Lower lobe of right lung (tissue), 2 donors: ENCODE measurements around the gene GPC6. TPM values are rescaled to one million over a fixed set of nuclear protein-coding genes. Genes with fewer than 3 reads are reported as not detected.

ENCODE experiments used
- ATAC-seq, 2 donors: fragments of 200-7000 bp; cut with Tn5 transposase; one replicate each; pipeline ENCODE4 v1.9.1; 2020 to 2022; ENCODE audit warnings: mild to moderate bottlenecking in 2 of 2, moderate library complexity in 2 of 2
- DNase-seq: peaks from one replicate; pipeline ENCODE4 v3.0.0-alpha.2; 2020
- H3K27ac ChIP-seq: fragments of 200-600 bp; one replicate; pipeline ENCODE4 v1.8.0; 2022
- H3K27me3 ChIP-seq: fragments of 200-600 bp; one replicate; pipeline ENCODE4 v1.8.0; 2022; ENCODE audit warnings: low read depth
- H3K36me3 ChIP-seq: fragments of 200-600 bp; one replicate; pipeline ENCODE4 v1.8.0; 2022; ENCODE audit warnings: mild to moderate bottlenecking
- H3K4me1 ChIP-seq: fragments of 200-600 bp; one replicate; pipeline ENCODE4 v1.8.0; 2022
- H3K4me3 ChIP-seq: fragments of 200-600 bp; one replicate; pipeline ENCODE4 v1.8.0; 2022; ENCODE audit warnings: mild to moderate bottlenecking
- H3K9me3 ChIP-seq: fragments of 200-600 bp; one replicate; pipeline ENCODE4 v1.8.0; 2022
- intact Hi-C: fragments of 100-400 bp; cut with DNase I; formaldehyde crosslinking; loops from one replicate; pipeline ENCODE4 v1.11.0; 2022
- total RNA-seq: library from RNA; stranded (reverse); fragmentation: NEBNext Ultra II Directional; extraction: Animal tissue kit (Norgen Biotek cat#: 25700); gene quantifications from one replicate; pipeline ENCODE4 v1.2.1, GENCODE V29; 2021
- TF ChIP-seq, protein P1 (sequence below): fragments of 200-600 bp; IDR thresholded peaks from one replicate; pipeline ENCODE4 v1.8.0; 2022; ENCODE audit warnings: antibody characterized with exemption, mild to moderate bottlenecking
- donor health status: DM: no; HTN: yes; CAD: no; lungs with severe emphysema.

GPC6 gene
- total RNA-seq, 1 donor from 2014 or later = 5.5 TPM

GRCh38 chr13:93687261-93687660 is 460.7 kb downstream of the GPC6 start:
- no peaks in the 10 kb centered on the region for H3K36me3 ChIP-seq
- TF ChIP-seq, protein P1, sequence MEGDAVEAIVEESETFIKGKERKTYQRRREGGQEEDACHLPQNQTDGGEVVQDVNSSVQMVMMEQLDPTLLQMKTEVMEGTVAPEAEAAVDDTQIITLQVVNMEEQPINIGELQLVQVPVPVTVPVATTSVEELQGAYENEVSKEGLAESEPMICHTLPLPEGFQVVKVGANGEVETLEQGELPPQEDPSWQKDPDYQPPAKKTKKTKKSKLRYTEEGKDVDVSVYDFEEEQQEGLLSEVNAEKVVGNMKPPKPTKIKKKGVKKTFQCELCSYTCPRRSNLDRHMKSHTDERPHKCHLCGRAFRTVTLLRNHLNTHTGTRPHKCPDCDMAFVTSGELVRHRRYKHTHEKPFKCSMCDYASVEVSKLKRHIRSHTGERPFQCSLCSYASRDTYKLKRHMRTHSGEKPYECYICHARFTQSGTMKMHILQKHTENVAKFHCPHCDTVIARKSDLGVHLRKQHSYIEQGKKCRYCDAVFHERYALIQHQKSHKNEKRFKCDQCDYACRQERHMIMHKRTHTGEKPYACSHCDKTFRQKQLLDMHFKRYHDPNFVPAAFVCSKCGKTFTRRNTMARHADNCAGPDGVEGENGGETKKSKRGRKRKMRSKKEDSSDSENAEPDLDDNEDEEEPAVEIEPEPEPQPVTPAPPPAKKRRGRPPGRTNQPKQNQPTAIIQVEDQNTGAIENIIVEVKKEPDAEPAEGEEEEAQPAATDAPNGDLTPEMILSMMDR = no peak

DNA sequence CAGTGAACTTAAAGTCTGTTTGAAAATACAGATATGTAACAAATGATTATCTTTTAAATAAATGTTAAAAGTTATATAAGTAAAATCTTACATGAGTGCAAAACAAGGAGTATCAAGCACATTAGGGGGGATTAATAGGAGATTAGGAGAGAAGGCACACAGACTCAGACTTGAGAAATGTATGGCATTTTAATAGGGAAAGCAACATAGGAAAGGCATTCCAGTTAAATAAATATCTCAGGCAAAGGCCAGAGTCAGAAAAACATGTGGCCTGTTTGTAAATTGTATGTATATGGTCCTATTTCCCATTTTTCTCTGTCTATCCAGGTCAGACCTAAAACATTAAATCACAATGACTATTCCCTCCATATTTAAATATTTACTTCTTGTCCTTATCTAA is 462.7 kb downstream of the GPC6 start:
- no peak overlapping the region for H3K4me3 ChIP-seq
- no peaks in the 10 kb centered on the region for H3K27me3 ChIP-seq
- no peaks in the 10 kb centered on the region for H3K36me3 ChIP-seq
- TF ChIP-seq, protein P1 = no peak
- no peaks in the 10 kb centered on the region for H3K9me3 ChIP-seq
- ATAC-seq (no peak), DNase-seq (no peak)
- intact Hi-C loops = no loop called here
- H3K4me1 ChIP-seq = no peaks in the 10 kb centered on the region
- H3K27ac ChIP-seq = no peak overlapping the region

More at GRCh38 chr13:93687261-93687660, 460.7 kb downstream of the GPC6 start:
- ATAC-seq = no peak
- intact Hi-C loops = no loop called here
- Histone ChIP-seq H3K27ac (no peak overlapping the region), H3K4me3 (no peak overlapping the region), H3K27me3 (no peaks in the 10 kb centered on the region), H3K9me3 (no peaks in the 10 kb centered on the region), H3K4me1 (no peaks in the 10 kb centered on the region)
- no peak for DNase-seq

GRCh38 chr13:93690139-93690538 is 463.5 kb downstream of the GPC6 start:
- Histone ChIP-seq H3K9me3 (no peaks in the 10 kb centered on the region), H3K4me3 (no peak overlapping the region), H3K27ac (no peak overlapping the region), H3K27me3 (no peaks in the 10 kb centered on the region), H3K36me3 (no peaks in the 10 kb centered on the region), H3K4me1 (no peaks in the 10 kb centered on the region)
- TF ChIP-seq, protein P1 = no peak
- no peak for DNase-seq
- intact Hi-C loops = no loop called here
- ATAC-seq = no peak

GRCh38 chr13:93698016-93698613 is 471.5 kb downstream of the GPC6 start:
- no peaks in the 10 kb centered on the region for H3K27me3 ChIP-seq
- DNase-seq (no peak), ATAC-seq (no peak)
- intact Hi-C loops = no loop called here
- no peak overlapping the region for H3K27ac ChIP-seq
- H3K9me3 ChIP-seq = no peaks in the 10 kb centered on the region
- H3K4me1 ChIP-seq = no peaks in the 10 kb centered on the region
- no peaks in the 10 kb centered on the region for H3K36me3 ChIP-seq
- TF ChIP-seq, protein P1 = no peak
- H3K4me3 ChIP-seq = no peak overlapping the region

DNA sequence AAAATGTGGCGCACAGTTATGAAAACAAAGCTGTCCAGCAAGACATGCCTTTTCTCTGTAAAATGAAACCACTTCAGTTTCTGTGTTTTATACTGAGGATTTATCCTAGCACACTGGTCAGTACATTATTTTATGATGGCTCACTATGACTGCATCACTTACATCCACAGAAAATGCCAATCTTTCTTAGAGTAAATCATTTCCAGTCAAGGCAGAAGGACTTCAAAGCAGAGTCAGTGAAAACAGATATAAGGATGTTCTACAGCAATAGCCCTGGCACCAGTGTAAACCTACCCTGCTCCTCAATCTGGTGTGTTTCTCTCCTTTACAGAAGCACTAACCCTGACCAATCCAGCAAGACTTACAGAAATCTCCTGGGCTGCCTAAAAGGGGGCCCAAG is 473.5 kb downstream of the GPC6 start:
- no peak overlapping the region for H3K27ac ChIP-seq
- TF ChIP-seq, protein P1 = no peak
- H3K4me1 ChIP-seq = no peaks in the 10 kb centered on the region
- DNase-seq (no peak), ATAC-seq (no peak)
- no peaks in the 10 kb centered on the region for H3K9me3 ChIP-seq
- no peaks in the 10 kb centered on the region for H3K36me3 ChIP-seq
- intact Hi-C loops = no loop called here
- H3K4me3 ChIP-seq = no peak overlapping the region
- no peaks in the 10 kb centered on the region for H3K27me3 ChIP-seq
